K562 treated with DMSO at 1 percent for 48 hours (cell line): ENCODE measurements around the gene TRPC5OS. TPM values are rescaled to one million over a fixed set of nuclear protein-coding genes. Genes with fewer than 3 reads are reported as not detected.

ENCODE experiments used
- total RNA-seq: library from RNA; unstranded; fragments of 300-600 nt; gene quantifications from 2 replicates; pipeline ENCODE4 v1.2.3, GENCODE V29; 2022; ENCODE audit warnings: low replicate concordance; ENCODE audit errors: extremely low read depth

Gene TRPC5OS
- not detected in 2 replicates for total RNA-seq

DNA sequence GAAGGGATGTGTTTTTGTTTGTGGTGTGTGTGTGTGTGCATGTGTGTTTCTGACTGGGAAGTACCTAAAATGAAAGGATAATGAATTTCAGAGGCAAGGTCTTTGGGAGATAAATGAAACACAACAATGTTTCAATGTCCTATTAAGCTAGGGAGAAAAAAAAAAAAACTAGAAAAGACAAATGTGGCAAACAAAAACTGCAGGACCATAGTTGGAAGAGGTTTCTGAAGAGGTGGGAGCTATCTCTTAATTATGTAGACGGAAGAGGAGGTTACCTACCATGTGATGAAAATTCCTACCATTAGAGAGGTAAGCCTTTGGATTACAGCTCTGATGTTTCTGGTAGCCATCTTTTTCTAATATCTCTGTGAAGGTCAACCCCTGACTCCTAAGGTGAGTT, at the start of gene TRPC5OS:
TRPC5OS (plus strand) TSS at position 301 of the 400 bp plus-strand sequence. CDS start 25,669 bp downstream, outside the sequence.

Other genes starting within 250 kb of the TRPC5OS start
- not detected in 2 replicates for gene ALG13, start 195.0 kb upstream of the TRPC5OS start, total RNA-seq
- not detected in 2 replicates for gene TRPC5, start 206.6 kb downstream of the TRPC5OS start, total RNA-seq
- not detected in 2 replicates for gene RTL4, start 206.8 kb downstream of the TRPC5OS start, total RNA-seq